HG02678 (cell line): ENCODE data around the gene UNC80.

Experiments used
- ATAC-seq: cut with Tn5 transposase; IDR thresholded peaks from one replicate; pipeline ENCODE4 v1.9.1; 2021; ENCODE audit warnings: mild to moderate bottlenecking, moderate library complexity; ENCODE audit not compliant: unreplicated experiment

UNC80 gene

DNA sequence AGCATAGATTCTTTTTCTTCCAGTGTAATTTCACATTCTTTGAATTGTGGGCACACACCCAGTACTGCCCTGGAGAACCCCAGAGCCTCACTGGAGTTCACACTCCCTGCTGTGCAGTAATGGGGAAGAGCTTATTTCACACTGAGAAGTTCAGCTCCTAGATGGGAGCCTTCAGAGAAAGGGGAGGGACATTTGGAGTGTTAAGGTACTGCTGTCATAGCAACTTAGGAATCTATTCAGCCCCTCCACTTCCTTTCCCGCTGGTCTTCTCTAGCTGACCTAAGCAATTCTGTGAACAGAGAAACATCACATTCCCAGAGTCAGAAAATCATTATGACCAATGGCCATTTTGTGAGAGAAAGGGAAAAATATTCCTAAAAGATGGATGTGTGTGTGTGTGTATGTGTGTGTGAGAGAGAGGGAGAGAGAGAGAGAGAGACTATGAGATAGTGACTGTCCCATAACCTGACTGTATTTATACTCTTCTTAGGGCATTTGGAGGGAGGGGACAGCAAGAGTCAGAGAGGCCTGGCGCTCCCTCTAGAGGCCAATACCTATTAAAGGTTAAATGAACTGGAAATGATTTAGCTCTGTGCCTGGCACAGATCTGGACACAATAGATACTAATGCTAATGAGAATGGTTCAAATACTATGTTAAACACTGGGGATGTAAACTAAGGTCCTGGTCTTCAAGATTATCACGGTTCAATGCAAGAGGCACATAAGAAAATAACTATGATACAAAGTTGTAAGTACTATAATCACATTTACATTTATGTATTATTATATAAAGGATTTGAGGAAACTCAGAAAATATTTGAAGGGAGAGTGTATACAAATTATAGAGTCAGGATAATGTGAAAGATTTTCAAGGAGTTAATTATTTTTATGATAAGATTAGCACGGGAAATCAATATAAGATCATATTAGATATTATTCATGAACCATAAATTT lies 189.3 kb downstream of the UNC80 start:
- ATAC-seq: peak; percentile 91

DNA sequence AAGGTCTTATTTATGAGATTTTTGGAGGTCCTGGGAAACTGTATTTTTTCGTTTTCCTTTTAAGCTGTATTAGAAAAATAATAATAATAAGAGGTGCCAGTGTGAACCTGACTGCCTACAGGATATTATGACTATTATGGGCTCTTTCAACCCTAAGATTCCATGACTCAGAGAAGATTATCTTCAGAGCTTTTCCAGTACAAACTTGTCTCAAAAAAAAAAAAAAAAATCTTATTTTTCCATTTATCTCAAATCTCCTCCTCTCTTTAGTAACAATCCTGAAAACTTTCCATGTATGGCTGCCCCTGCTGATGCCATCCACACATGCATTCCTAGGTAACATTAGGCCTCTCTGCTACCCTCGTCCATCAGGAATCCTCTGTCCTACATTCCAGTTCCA lies 194.1 kb downstream of the UNC80 start:
- ATAC-seq: no peak

GRCh38 chr2:209969692-209970091 lies 198.1 kb downstream of the UNC80 start:
- no peak for ATAC-seq

- ATAC-seq: no peak
Observed at GRCh38 chr2:209970271-209970670, 198.6 kb downstream of the UNC80 start.

DNA sequence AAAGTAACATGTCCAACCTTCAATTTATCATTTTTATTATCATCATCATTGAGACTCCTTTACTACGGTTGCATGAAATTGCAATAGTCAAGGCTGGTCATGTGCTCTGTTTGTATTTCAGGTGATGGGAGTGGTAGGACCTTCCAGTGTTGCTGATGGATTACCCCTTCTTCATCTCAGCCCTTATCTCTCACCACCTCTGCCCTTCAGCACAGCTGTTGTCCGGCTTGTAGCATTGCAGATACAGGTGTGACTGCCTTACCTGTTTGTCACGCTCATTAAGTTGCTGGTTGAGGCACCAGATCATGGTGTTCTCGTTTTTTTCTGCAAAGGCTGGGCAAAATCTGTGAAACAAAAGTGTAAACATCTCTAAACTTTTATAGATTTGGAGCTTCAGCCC lies 199.1 kb downstream of the UNC80 start:
- no peak for ATAC-seq

DNA sequence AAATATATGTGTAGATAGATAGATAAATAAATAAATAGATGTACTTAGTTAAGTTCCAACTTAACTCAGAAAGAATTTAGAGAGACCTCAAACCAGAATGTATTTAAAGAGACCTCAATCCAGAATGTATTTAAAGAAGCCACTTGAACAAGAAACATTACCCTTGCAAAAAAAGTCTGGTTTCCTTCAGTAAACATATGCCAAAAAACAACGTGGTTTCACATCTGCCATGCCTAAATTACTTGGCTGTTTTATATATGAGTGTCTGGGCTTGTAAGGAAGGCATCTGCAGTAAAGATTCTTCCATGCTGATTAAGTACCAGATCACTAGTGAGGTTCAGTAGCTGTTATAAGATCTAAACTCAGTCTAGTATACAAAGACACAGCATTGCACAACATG lies 201.7 kb downstream of the UNC80 start:
- no peak for ATAC-seq

GRCh38 chr2:209974576-209974975 lies 202.9 kb downstream of the UNC80 start:
- ATAC-seq: no peak

GRCh38 chr2:209976698-209977385 lies 205.2 kb downstream of the UNC80 start:
- peak; percentile 80 for ATAC-seq

DNA sequence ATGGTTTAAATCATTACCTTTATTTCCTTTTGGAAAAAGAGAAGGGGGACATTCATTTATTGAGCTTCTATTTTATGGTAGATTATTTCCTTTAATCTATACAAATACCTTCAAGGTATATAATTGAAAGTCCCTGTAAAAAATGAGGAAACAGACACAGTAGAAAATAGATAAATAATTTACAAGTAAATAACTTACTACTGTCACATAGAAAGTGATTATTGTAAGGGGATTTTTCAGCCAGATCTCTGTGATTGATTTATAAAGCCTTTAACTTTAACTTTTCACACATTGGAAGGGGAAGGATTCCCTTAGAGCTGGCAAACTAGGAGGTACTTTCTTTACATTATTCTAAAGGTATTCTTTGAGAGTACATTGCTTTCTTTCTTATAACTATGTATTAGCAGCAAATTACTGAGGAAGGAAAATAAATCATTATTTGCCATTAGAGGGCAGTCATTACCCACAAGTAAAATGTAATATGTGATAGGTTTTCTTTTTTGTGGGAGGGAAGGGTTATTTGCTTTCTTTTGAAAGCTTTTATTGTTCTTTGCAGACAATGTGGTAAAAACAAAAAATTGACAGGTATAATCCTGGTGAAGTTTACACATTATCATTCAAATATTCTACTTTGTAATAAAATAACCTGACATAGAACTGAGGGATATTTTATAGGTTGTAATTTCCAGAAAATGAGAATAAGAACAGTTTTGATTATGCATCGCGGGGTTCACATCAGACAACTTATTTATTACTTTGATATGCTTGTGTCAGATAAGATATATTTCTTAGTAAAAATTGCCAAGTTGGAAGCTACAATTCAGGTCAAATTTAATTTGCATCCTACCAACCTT lies 206.0 kb downstream of the UNC80 start:
- ATAC-seq: peak; percentile 55

DNA sequence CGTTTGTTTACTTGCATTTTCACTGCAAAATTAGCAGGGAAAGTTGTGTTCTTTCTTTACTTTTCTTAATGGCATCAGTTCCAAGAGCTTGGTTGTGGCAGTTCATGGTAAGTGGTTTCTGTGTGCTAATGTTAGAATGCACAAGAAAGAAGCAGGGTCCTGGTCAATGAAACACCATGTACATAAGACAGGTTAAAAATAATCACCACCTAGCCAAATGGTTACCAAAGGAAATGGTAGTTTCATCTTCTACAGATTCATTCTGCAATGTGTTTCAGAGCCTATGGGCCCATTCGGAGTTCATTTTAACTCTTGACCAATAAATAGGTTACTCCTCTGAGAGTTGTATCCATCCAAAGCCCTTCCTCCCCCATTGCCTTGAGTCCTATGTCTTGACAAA lies 212.7 kb downstream of the UNC80 start:
- ATAC-seq: no peak

GRCh38 chr2:209985874-209986273 lies 214.2 kb downstream of the UNC80 start:
- no peak for ATAC-seq

- ATAC-seq: no peak
Observed at GRCh38 chr2:209986415-209986814, 214.8 kb downstream of the UNC80 start.

GRCh38 chr2:209988010-209988409 lies 216.4 kb downstream of the UNC80 start:
- peak; percentile 58 for ATAC-seq

DNA sequence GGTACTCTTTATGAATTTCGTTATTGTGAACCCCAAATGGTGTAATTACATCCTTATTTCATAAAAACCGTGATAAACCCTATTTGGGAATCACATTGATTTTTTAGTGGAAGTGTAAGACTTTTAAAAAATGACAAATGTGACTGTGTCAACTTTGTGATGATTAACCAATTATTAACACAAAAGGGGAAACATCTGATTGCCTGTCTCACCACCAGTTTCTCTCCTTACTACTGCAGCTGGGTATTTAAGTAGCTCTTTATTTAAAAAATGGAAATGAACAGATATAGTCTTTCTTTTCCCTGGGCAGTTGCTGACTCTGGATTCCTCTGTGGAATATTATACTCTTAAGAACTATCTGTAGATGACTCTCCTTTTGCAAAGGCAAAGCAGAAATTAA lies 219.2 kb downstream of the UNC80 start:
- no peak for ATAC-seq

- ATAC-seq: no peak
Observed at GRCh38 chr2:209993968-209994367, 222.3 kb downstream of the UNC80 start.

DNA sequence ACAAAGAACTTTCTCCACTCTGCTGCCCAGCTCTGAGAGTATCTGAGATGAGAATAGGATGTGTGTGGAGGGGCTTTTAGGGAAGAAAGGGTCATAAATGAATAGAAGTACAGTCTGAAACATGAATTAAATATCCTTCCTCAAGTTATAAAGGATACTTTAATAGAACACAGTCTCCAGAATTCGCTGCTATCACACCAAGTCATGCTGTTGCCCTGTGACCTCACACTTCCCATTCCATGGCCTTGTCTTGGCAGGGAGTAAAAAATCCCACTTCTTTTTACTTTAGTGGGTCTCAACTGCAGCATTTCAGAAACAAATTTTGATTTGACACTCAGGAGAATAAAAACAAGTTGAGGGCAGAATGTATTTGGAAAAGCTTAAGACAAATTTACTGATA lies 227.0 kb downstream of the UNC80 start:
- ATAC-seq: no peak

DNA sequence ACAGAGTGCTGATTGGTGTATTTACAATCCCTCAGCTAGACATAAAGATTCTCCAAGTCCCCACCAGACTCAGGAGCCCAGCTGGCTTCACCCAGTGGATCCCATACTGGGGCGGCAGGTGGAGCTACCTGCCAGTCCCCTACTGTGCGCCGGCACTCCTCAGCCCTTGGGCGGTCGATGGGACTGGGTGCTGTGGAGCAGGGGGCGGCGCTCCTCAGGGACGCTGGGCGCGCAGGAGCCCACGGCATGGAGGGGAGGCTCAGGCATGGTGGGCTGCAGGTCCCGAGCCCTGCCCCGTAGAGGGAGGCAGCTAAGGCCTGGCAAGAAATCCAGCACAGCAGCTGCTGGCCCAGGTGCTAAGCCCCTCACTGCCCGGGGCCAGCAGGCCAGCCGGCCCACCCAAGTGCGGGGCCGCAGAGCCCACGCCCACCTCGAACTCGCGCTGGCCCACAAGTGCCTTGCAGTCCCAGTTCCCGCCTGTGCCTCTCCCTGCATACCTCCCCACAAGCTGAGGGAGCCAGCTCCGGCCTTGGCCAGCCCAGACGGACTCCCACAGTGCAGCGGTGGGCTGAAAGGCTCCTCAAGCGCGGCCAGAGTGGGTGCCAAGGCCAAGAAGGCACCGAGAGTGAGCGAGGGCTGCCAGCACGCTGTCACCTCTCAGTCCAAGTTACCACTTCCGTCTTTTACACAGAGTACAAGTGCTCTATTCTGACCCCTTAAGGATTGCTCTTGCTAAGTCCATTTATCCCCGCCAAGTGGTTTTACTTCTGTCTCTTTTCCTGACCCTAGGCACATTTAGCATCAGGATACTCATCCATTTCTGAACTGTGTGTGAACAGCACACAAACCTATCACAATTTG lies 229.1 kb downstream of the UNC80 start:
- no peak for ATAC-seq

GRCh38 chr2:210002158-210003157 lies 230.8 kb downstream of the UNC80 start, which contains the start of gene RPE:
Gene RPE, plus strand, starts transcription at chr2:210002638. Its CDS starts 24 bp downstream, at chr2:210002662.
- ATAC-seq: peak; percentile 99

DNA sequence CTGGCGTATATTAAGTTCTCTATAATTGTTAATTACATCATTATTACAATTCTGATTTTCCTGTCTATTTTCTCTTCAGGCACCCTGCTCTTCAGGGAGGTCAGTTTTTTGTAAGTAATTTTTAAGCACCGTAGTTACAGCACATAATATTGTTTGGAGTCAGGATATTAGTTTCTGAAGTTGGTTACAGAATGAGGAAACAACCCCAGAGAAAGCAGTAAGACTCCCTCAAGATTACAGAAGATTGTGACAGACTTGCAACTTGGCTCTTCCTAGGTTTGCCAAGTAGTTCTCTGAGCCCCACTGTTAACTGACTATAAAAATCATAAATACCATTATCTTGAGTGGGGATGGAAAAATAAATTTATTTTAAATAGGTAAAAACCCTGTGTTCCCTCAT lies 231.7 kb downstream of the UNC80 start:
- no peak for ATAC-seq
